Brain microvascular endothelial cell (primary cell): ENCODE results near the gene EBF3.

ENCODE experiments used
- DNase-seq: peaks from one replicate; pipeline ENCODE4 v3.0.0-alpha.2; 2020
- H3K27ac ChIP-seq: fragments of 250-450 bp; sonication (Bioruptor Pico); 2 replicates; pipeline ENCODE4 v1.5.1; 2020; ENCODE audit warnings: mild to moderate bottlenecking, moderate library complexity
- H3K27me3 ChIP-seq: fragments of 250-450 bp; sonication (Bioruptor Pico); replicated peaks from 2 replicates; pipeline ENCODE4 v1.5.1; 2020; ENCODE audit warnings: mild to moderate bottlenecking
- H3K36me3 ChIP-seq: fragments of 250-450 bp; sonication (Bioruptor Pico); replicated peaks from 2 replicates; pipeline ENCODE4 v1.5.1; 2020; ENCODE audit warnings: mild to moderate bottlenecking
- H3K4me3 ChIP-seq: 2 replicates; pipeline ENCODE4 v1.5.1; 2011; ENCODE audit warnings: low read depth, mild to moderate bottlenecking, control low read depth, low read length, moderate library complexity
- in situ Hi-C: cut with HindIII; loops from 2 replicates; pipeline ENCODE4 v1.10.0; 2017; ENCODE audit warnings: low sequenced_read_pairs, low pct_ligation_motif_present
- TF ChIP-seq, protein P1 (sequence below): IDR thresholded peaks from 2 replicates; pipeline ENCODE4 v1.5.1; 2011; ENCODE audit warnings: low read depth, mild to moderate bottlenecking, moderate library complexity, low read length, control low read depth, inconsistent platforms; ENCODE audit errors: missing control alignments

Gene EBF3

DNA sequence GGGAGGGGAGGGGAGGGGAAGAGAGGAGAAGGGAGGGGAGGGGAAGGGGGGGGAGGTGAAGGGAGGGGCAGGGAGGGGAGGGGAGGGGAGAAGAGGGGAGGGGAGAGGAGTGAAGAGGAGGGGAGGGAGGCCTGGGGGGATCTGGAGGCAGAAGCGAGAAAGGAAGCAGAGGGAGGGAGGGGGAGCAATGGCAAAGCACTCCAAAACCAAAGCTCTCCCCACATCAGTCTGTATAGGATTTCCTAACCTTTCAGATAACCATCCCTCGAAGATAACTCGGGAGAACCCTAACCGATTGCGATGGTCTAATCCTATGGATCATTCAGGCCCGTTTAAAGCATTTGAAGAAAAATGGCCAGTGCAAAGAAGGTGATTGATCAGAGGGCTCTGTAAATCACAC is 19.0 kb downstream of the EBF3 start:
- DNase-seq = no peak
- in situ Hi-C loops = no loop called here
- Histone ChIP-seq H3K27me3 (no peaks in the 10 kb centered on the region), H3K4me3 (no peak overlapping the region), H3K36me3 (no peaks in the 10 kb centered on the region), H3K27ac (no peak overlapping the region)
- TF ChIP-seq, protein P1, sequence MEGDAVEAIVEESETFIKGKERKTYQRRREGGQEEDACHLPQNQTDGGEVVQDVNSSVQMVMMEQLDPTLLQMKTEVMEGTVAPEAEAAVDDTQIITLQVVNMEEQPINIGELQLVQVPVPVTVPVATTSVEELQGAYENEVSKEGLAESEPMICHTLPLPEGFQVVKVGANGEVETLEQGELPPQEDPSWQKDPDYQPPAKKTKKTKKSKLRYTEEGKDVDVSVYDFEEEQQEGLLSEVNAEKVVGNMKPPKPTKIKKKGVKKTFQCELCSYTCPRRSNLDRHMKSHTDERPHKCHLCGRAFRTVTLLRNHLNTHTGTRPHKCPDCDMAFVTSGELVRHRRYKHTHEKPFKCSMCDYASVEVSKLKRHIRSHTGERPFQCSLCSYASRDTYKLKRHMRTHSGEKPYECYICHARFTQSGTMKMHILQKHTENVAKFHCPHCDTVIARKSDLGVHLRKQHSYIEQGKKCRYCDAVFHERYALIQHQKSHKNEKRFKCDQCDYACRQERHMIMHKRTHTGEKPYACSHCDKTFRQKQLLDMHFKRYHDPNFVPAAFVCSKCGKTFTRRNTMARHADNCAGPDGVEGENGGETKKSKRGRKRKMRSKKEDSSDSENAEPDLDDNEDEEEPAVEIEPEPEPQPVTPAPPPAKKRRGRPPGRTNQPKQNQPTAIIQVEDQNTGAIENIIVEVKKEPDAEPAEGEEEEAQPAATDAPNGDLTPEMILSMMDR = no peak

DNA sequence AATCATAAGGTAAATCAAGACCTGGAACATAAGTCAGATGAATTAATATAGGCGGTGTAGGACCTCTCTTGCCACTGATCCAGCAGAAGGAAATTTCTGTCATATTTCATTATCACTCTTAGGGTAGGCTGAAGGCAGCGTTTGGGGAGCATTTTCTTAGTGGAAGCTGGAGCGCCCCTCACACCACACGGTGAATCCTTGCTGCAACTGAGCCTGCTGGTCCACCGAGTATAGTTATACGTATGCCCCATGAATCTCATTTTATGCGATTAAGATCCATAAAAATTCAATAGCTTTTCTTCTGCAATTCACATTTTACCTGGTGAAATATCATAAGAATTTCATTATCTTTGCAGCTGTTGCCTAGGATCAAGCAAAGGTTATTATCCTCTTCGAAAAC is 19.6 kb downstream of the EBF3 start:
- no peak overlapping the region for H3K27ac ChIP-seq
- TF ChIP-seq, protein P1 = no peak
- no peak overlapping the region for H3K4me3 ChIP-seq
- no peak for DNase-seq
- no peaks in the 10 kb centered on the region for H3K27me3 ChIP-seq
- in situ Hi-C loops = no loop called here
- no peaks in the 10 kb centered on the region for H3K36me3 ChIP-seq

DNA sequence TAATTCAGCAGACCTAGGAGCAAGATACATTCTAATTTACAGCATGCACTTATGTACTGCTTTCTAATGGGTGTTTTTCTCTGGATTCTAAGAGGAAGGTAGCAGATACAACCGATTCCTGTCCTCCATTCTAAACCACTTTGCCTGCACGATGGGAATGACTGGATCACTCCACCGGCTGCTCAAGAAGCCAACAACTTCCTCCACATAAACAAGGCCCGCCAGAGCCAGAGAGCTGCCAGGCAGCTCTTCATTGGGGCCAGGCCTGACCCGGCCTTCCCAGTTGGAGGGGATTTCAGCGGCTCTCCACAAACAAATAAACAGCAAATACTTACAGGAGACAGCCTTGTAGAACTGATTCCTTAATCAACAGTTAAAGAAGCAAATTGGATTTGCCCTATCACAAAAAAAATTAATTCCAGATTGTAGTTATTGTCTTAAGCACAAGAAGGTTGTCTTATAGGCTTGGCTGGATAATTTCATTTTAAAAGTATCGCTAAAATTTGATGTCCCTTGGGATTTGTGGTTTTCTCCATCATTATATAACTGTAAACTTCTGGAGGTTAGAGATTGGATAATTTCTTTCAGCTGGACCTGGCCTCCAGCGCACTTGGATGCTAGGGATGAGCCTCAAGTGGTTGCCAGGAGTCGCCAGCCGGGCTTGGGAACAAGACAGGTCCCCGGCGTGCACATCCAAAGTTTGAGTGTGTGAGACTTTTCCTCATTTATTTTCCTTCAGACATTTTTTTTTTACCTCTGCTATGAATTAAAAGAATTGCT is 20.9 kb downstream of the EBF3 start:
- no peak for DNase-seq
- Histone ChIP-seq H3K27me3 (no peaks in the 10 kb centered on the region), H3K36me3 (no peaks in the 10 kb centered on the region), H3K4me3 (no peak overlapping the region), H3K27ac (no peak overlapping the region)
- in situ Hi-C loops = no loop called here
- TF ChIP-seq, protein P1 = no peak

DNA sequence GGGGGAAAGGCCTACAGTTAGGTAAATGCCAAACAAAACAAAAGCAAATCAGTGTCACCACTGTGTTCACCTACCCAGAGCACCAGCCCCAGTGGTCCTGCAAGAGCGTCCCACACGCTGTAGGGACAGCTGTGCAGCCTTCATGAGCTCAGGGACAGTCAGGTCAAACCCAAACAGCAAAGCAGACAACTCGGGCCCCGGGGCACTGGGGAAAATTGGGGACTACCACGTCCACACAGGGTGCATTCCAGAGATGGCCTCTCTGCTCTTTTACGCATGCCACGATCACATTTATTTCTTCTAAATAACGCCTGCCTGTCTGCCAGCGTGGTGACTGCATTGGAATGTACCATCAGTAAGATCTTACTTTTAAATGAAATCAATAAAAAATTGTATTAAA is 21.7 kb downstream of the EBF3 start:
- Histone ChIP-seq H3K4me3 (no peak overlapping the region), H3K27me3 (no peaks in the 10 kb centered on the region), H3K36me3 (no peaks in the 10 kb centered on the region), H3K27ac (no peak overlapping the region)
- DNase-seq = no peak
- in situ Hi-C loops = no loop called here
- TF ChIP-seq, protein P1 = no peak

DNA sequence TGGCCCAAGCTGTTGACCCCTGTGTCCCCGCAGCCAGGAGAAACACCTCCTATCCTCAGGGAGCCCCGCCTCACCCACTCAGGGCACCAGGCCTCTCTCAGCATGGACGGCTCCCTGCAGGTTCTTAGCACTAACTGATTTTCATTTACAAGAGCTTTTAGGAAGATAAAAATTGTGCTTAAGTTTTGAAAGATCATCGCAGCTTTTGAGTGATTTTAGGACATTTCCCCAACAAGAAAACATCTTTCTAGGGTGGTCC is 22.1 kb downstream of the EBF3 start:
- no peaks in the 10 kb centered on the region for H3K36me3 ChIP-seq
- in situ Hi-C loops = no loop called here
- DNase-seq = no peak
- no peaks in the 10 kb centered on the region for H3K27me3 ChIP-seq
- no peak overlapping the region for H3K4me3 ChIP-seq
- no peak overlapping the region for H3K27ac ChIP-seq
- TF ChIP-seq, protein P1 = no peak
